Islet precursor cell (in vitro differentiated cells): Measurements from ENCODE around the gene COL23A1.

ENCODE experiments used
- DNase-seq: peaks from one replicate; pipeline ENCODE4 v3.0.0-alpha.2; 2018

Gene COL23A1

GRCh38 chr5:178291161-178291561 is 299.0 kb downstream of the COL23A1 start:
- no peak for DNase-seq

GRCh38 chr5:178290376-178290775 is 299.8 kb downstream of the COL23A1 start:
- DNase-seq: no peak

- no peak for DNase-seq
Observed at GRCh38 chr5:178289438-178289837, 300.8 kb downstream of the COL23A1 start.

- no peak for DNase-seq
Observed at GRCh38 chr5:178288401-178289368, 301.5 kb downstream of the COL23A1 start.

GRCh38 chr5:178287791-178288105 is 302.4 kb downstream of the COL23A1 start:
- DNase-seq: no peak

GRCh38 chr5:178287091-178287790 is 303.0 kb downstream of the COL23A1 start:
- DNase-seq: no peak

- no peak for DNase-seq
Observed at GRCh38 chr5:178286226-178287090, 303.7 kb downstream of the COL23A1 start.

- DNase-seq: no peak
Observed at GRCh38 chr5:178285399-178286225, 304.6 kb downstream of the COL23A1 start.

GRCh38 chr5:178284996-178285395 is 305.2 kb downstream of the COL23A1 start:
- no peak for DNase-seq

GRCh38 chr5:178284093-178284675 is 306.0 kb downstream of the COL23A1 start:
- DNase-seq: no peak

GRCh38 chr5:178283520-178283919 is 306.7 kb downstream of the COL23A1 start:
- DNase-seq: no peak

GRCh38 chr5:178282391-178282790 is 307.8 kb downstream of the COL23A1 start:
- no peak for DNase-seq

GRCh38 chr5:178281331-178281730 is 308.9 kb downstream of the COL23A1 start:
- no peak for DNase-seq

GRCh38 chr5:178280631-178281030 is 309.6 kb downstream of the COL23A1 start:
- no peak for DNase-seq

GRCh38 chr5:178279723-178280438 is 310.3 kb downstream of the COL23A1 start:
- DNase-seq: peak; percentile 89

- DNase-seq: no peak
Observed at GRCh38 chr5:178279026-178279722, 311.0 kb downstream of the COL23A1 start.

- DNase-seq: no peak
Observed at GRCh38 chr5:178278358-178279023, 311.7 kb downstream of the COL23A1 start.

GRCh38 chr5:178277866-178278265 is 312.3 kb downstream of the COL23A1 start:
- no peak for DNase-seq

- DNase-seq: no peak
Observed at GRCh38 chr5:178277346-178277745, 312.8 kb downstream of the COL23A1 start.
